Measurements from ENCODE around the gene KIF6.
"Not testable (repeated sequence)": the region's sequence is repeated elsewhere in the genome, so short reads cannot be mapped to it uniquely, and the experiment has no call there.

KIF6 gene

GRCh38 chr6:39302011-39302410, 423.2 kb downstream of the KIF6 start:
- Mint-ChIP-seq H3K27me3 (peaks cover 9 to 28% of the 10 kb centered on the region in 2 donors), H3K36me3 (ENCODE audit: insufficient read depth) (no peaks in the 10 kb centered on the region), H3K4me3 (no peak overlapping the region), H3K4me1 (ENCODE audit: low read depth in 2 of 2) (peaks cover 5 to 9% of the 10 kb centered on the region in 2 donors), H3K27ac (no peak overlapping the region), H3K9me3 (no peaks in the 10 kb centered on the region)
- no peak for DNase-seq
- no peak for ATAC-seq (replicated peaks)

GRCh38 chr6:39301606-39302005, 423.6 kb downstream of the KIF6 start:
- H3K9me3 Mint-ChIP-seq, result no peaks in the 10 kb centered on the region
- no peaks in the 10 kb centered on the region for H3K36me3 Mint-ChIP-seq (ENCODE audit: insufficient read depth)
- DNase-seq (no peak), ATAC-seq (replicated peaks) (no peak)
- H3K4me1 Mint-ChIP-seq (ENCODE audit: low read depth in 2 of 2), result peaks cover 5 to 9% of the 10 kb centered on the region in 2 donors
- H3K27ac Mint-ChIP-seq, result no peak overlapping the region
- no peak overlapping the region for H3K4me3 Mint-ChIP-seq
- H3K27me3 Mint-ChIP-seq, result peaks cover 9 to 28% of the 10 kb centered on the region in 2 donors

DNA sequence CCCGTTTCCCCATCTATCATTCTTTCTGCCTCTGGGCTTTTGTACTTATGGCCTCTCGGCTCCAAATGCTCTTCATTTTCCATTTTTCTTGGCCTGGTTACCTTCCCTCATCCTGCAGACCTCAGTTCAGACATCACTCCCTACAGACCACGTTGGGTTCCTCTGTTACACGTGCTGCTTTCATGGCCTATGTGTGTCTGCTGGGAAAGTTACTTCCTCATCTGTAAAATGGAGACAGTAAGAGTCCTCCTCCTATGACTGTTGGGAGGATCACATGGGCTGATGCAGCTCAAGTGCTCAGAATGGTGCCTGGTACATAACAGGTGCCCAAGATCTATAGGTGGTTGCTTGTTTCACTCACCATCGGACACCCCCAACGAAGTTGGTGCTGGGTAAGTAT, 424.5 kb downstream of the KIF6 start:
- no peak for DNase-seq
- H3K27ac Mint-ChIP-seq, result no peak overlapping the region
- no peaks in the 10 kb centered on the region for H3K36me3 Mint-ChIP-seq (ENCODE audit: insufficient read depth)
- H3K4me3 Mint-ChIP-seq, result no peak overlapping the region
- peaks cover 5 to 9% of the 10 kb centered on the region in 2 donors for H3K4me1 Mint-ChIP-seq (ENCODE audit: low read depth in 2 of 2)
- no peak for ATAC-seq (replicated peaks)
- no peaks in the 10 kb centered on the region for H3K9me3 Mint-ChIP-seq
- peaks cover 9 to 34% of the 10 kb centered on the region in 2 donors for H3K27me3 Mint-ChIP-seq

DNA sequence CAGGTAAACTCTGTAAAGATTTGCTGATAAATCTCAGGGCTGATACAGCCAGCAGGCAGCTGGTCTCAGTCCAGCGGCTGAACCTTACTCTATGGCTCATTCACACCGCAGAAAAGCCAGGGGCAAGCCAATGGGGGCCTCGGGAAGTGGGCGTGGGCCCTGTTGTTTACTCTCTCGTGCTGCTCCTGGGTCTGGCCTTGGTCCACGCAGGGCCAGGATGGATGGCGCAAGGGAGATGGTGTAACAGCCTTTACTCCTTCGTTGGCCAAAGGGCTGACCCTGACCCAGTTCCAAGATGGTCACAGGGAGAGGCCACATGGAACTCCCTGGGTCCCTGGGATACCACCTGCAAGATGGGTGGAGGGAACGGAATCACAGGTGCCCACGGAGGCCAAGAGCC, 427.1 kb downstream of the KIF6 start:
- H3K9me3 Mint-ChIP-seq, result no peaks in the 10 kb centered on the region
- H3K4me1 Mint-ChIP-seq (ENCODE audit: low read depth in 2 of 2), result peaks cover 4 to 8% of the 10 kb centered on the region in 2 donors
- H3K4me3 Mint-ChIP-seq, result no peak overlapping the region
- H3K27me3 Mint-ChIP-seq, result peaks cover 9 to 60% of the 10 kb centered on the region in 2 donors
- DNase-seq (no peak), ATAC-seq (replicated peaks) (no peak)
- no peaks in the 10 kb centered on the region for H3K36me3 Mint-ChIP-seq (ENCODE audit: insufficient read depth)
- H3K27ac Mint-ChIP-seq, result no peak overlapping the region

DNA sequence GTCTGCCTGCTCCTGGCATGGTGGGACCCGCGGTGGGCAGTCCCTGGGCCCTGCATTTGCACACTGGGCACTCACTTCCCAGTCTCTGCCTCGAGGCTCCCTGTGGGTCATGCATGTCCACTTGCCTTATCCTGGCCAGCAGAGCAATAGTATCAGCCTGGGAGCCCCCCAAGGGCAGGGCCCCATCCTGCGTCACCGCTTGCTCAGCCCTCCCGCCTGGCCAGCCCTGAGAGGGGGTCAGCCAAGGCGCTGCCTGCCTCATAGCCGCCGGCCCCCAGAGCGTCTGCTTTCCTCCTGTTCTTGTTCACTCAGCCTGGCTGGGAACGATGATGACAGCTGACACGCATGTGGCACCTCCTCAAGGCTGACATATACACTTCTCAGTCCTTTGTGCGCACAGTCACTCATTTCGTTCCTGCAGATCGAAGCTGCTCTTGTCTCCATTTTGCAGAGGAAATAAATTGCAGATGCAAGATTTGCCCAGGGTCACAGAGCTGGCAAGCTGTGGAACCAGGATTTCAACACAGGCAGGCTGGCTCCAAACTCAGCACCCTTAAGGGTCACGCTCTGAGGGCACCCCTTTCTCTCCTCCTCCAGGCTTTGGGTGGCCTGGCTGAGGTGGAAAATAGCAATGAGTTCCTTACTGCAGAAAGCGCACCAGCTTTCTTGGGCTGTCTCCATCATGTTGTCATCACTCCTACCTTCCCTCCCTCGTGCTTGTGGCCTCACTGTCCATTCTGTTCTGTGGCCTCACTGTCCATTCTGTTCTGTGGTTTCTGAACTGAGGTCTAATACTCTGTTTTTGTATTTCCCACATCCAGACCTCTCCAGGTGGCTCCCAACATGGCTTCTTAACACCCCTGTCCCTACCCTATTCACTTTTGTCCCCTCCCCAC, 428.2 kb downstream of the KIF6 start:
- no peak for DNase-seq
- no peak for ATAC-seq (replicated peaks)
- H3K36me3 Mint-ChIP-seq (ENCODE audit: insufficient read depth), result no peaks in the 10 kb centered on the region
- no peaks in the 10 kb centered on the region for H3K4me1 Mint-ChIP-seq (ENCODE audit: low read depth in 2 of 2)
- H3K9me3 Mint-ChIP-seq, result no peaks in the 10 kb centered on the region
- peaks cover 9 to 65% of the 10 kb centered on the region in 2 donors for H3K27me3 Mint-ChIP-seq
- H3K4me3 Mint-ChIP-seq, result no peak overlapping the region
- no peak overlapping the region for H3K27ac Mint-ChIP-seq

DNA sequence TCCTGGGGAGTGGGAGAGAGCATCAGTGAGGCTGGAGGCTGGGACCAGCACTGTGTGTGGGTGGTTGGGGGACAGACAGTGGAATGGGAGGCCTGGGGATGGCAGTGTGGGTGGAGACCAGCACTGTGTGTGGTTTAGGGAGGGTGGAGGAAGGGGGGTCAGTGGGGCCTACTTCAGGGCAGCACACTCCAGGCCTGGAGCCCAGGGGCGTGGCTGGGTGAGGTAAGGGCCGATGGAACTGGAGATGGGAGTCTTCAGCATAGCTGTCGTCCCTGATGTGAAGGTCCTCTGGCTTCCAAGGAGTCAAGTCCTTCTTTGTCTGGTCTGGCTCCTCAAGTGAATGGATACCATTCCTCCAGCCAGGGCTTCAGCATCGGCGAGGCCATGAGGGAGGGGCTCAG, 429.6 kb downstream of the KIF6 start:
- Mint-ChIP-seq H3K4me3 (no peak overlapping the region), H3K9me3 (no peaks in the 10 kb centered on the region), H3K27ac (no peak overlapping the region), H3K4me1 (ENCODE audit: low read depth in 2 of 2) (no peaks in the 10 kb centered on the region), H3K36me3 (ENCODE audit: insufficient read depth) (no peaks in the 10 kb centered on the region), H3K27me3 (peaks cover 4 to 57% of the 10 kb centered on the region in 2 donors)
- ATAC-seq (replicated peaks) (no peak), DNase-seq (no peak)

- Mint-ChIP-seq H3K4me1 (ENCODE audit: low read depth in 2 of 2) (no peaks in the 10 kb centered on the region), H3K9me3 (no peaks in the 10 kb centered on the region), H3K36me3 (ENCODE audit: insufficient read depth) (no peaks in the 10 kb centered on the region), H3K27ac (no peak overlapping the region), H3K27me3 (peaks cover 0 to 51% of the 10 kb centered on the region in 2 donors), H3K4me3 (no peak overlapping the region)
- DNase-seq (no peak), ATAC-seq (replicated peaks) (no peak)
These were observed 430.3 kb downstream of the KIF6 start for GRCh38 chr6:39294899-39295298.

- no peak for ATAC-seq (replicated peaks)
- H3K27ac Mint-ChIP-seq, result no peak overlapping the region
These were observed 431.1 kb downstream of the KIF6 start for GRCh38 chr6:39294133-39294532.

DNA sequence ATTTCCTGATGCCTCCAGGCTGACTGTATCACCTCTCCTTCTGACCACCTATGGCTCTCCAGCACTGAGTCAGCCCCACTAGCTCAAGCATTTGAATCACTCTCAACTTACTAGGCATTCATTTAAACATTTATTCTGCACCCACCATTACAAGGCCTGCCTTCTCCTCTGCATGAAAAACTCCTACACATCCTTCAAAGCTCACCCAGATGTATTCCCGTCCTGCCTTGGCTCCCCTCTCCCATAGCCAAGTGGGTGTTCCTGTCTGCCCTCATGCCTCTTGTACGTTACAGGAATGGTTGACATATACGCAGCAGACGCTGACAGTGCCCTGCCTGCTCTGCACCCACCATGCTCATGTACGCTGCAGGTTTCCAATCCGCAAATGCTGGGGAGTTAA, 432.6 kb downstream of the KIF6 start:
- Mint-ChIP-seq H3K4me3 (no peak overlapping the region), H3K27me3 (peaks cover 6 to 37% of the 10 kb centered on the region in 2 donors), H3K4me1 (ENCODE audit: low read depth in 2 of 2) (peaks cover 0 to 2% of the 10 kb centered on the region in 2 donors), H3K27ac (no peak overlapping the region), H3K36me3 (ENCODE audit: insufficient read depth) (no peaks in the 10 kb centered on the region), H3K9me3 (no peaks in the 10 kb centered on the region)
- ATAC-seq (replicated peaks) (no peak), DNase-seq (no peak)

More at GRCh38 chr6:39294133-39294532, 431.1 kb downstream of the KIF6 start:
- H3K9me3 Mint-ChIP-seq, result no peaks in the 10 kb centered on the region
- H3K27me3 Mint-ChIP-seq, result peaks cover 0 to 43% of the 10 kb centered on the region in 2 donors
- no peaks in the 10 kb centered on the region for H3K36me3 Mint-ChIP-seq (ENCODE audit: insufficient read depth)
- H3K4me1 Mint-ChIP-seq (ENCODE audit: low read depth in 2 of 2), result no peaks in the 10 kb centered on the region
- no peak overlapping the region for H3K4me3 Mint-ChIP-seq
- no peak for DNase-seq

- no peak for DNase-seq
- peaks cover 11 to 19% of the 10 kb centered on the region in 2 donors for H3K27me3 Mint-ChIP-seq
- peaks cover 0 to 2% of the 10 kb centered on the region in 2 donors for H3K4me1 Mint-ChIP-seq (ENCODE audit: low read depth in 2 of 2)
- no peak overlapping the region for H3K4me3 Mint-ChIP-seq
- H3K27ac Mint-ChIP-seq, result no peak overlapping the region
- ATAC-seq (replicated peaks), result no peak
- no peaks in the 10 kb centered on the region for H3K9me3 Mint-ChIP-seq
- no peaks in the 10 kb centered on the region for H3K36me3 Mint-ChIP-seq (ENCODE audit: insufficient read depth)
These were observed 435.7 kb downstream of the KIF6 start for GRCh38 chr6:39289490-39289889.

GRCh38 chr6:39287601-39288000, 437.6 kb downstream of the KIF6 start:
- Mint-ChIP-seq H3K4me3 (no peak overlapping the region), H3K36me3 (ENCODE audit: insufficient read depth) (no peaks in the 10 kb centered on the region), H3K4me1 (ENCODE audit: low read depth in 2 of 2) (peaks cover 0 to 2% of the 10 kb centered on the region in 2 donors), H3K9me3 (no peaks in the 10 kb centered on the region), H3K27ac (no peak overlapping the region), H3K27me3 (peaks cover 9 to 11% of the 10 kb centered on the region in 2 donors)
- DNase-seq (no peak), ATAC-seq (replicated peaks) (no peak)

- not testable (repeated sequence) for H3K4me3 Mint-ChIP-seq
These were observed 438.6 kb downstream of the KIF6 start for GRCh38 chr6:39286596-39286995.

DNA sequence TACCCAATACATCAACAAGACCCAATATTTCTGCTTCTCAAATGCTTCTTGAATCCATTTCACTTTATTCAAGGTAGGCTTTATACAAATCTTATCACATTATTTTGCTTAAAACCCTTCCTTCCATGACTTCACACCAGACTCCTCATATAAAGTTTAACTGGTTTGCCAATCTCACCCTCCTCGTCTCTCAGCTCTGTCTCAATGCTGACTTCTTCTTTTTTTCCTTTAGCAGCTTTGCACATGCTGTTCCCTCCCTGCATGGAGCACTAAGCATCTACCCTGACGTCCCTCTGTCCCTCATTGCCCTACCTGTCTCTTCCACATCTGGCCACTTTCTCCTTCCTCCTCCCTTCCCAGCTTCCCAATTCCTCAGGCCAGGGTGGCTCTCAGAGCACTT, 442.4 kb downstream of the KIF6 start:
- no peak overlapping the region for H3K27ac Mint-ChIP-seq
- H3K4me3 Mint-ChIP-seq, result no peak overlapping the region
- peaks cover 12 to 27% of the 10 kb centered on the region in 2 donors for H3K27me3 Mint-ChIP-seq
- no peak for ATAC-seq (replicated peaks)
- no peaks in the 10 kb centered on the region for H3K9me3 Mint-ChIP-seq
- no peaks in the 10 kb centered on the region for H3K4me1 Mint-ChIP-seq (ENCODE audit: low read depth in 2 of 2)
- H3K36me3 Mint-ChIP-seq (ENCODE audit: insufficient read depth), result no peaks in the 10 kb centered on the region
- no peak for DNase-seq

More at GRCh38 chr6:39286596-39286995, 438.6 kb downstream of the KIF6 start:
- H3K27me3 Mint-ChIP-seq, result peaks cover 11 to 19% of the 10 kb centered on the region in 2 donors
- not testable (repeated sequence) for H3K9me3 Mint-ChIP-seq; ATAC-seq (replicated peaks); H3K36me3 Mint-ChIP-seq (ENCODE audit: insufficient read depth); H3K4me1 Mint-ChIP-seq (ENCODE audit: low read depth in 2 of 2); H3K27ac Mint-ChIP-seq; DNase-seq

GRCh38 chr6:39281312-39281980, 443.8 kb downstream of the KIF6 start:
- Mint-ChIP-seq H3K9me3 (no peaks in the 10 kb centered on the region), H3K36me3 (ENCODE audit: insufficient read depth) (no peaks in the 10 kb centered on the region), H3K27me3 (peaks cover 12 to 27% of the 10 kb centered on the region in 2 donors), H3K4me1 (ENCODE audit: low read depth in 2 of 2) (no peaks in the 10 kb centered on the region), H3K4me3 (no peak overlapping the region), H3K27ac (no peak overlapping the region)
- DNase-seq (no peak), ATAC-seq (replicated peaks) (no peak)

All from effector memory CD8-positive, alpha-beta T cell (primary cell).